SH-SY5Y (cell line): ENCODE data around the gene GLMP.

ENCODE experiments used
- GATA2 ChIP-seq: IDR thresholded peaks from 2 replicates; pipeline ENCODE4 v1.6.1; 2011; ENCODE audit warnings: mild to moderate bottlenecking, low read depth, low read length
- GATA3 ChIP-seq: IDR thresholded peaks from 2 replicates; pipeline ENCODE4 v1.6.1; 2011; ENCODE audit warnings: low read depth, mild to moderate bottlenecking, low read length, moderate library complexity

The GLMP gene, protein sequence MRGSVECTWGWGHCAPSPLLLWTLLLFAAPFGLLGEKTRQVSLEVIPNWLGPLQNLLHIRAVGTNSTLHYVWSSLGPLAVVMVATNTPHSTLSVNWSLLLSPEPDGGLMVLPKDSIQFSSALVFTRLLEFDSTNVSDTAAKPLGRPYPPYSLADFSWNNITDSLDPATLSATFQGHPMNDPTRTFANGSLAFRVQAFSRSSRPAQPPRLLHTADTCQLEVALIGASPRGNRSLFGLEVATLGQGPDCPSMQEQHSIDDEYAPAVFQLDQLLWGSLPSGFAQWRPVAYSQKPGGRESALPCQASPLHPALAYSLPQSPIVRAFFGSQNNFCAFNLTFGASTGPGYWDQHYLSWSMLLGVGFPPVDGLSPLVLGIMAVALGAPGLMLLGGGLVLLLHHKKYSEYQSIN

GRCh38 chr1:156295391-156295947 is at the start of gene GLMP:
TSS of gene GLMP (minus strand) at chr1:156295679. CDS start at chr1:156295645, 34 bp downstream.
- TF ChIP-seq GATA2: no peak
- TF ChIP-seq GATA3: no peak

- TF ChIP-seq GATA2 (peak; percentile 58; the same call in 1 of the 2 replicates), GATA3 (no peak)
These were observed 48.9 kb upstream of the GLMP start for GRCh38 chr1:156344409-156344808.

GRCh38 chr1:156342166-156342955 is 46.9 kb upstream of the GLMP start:
- TF ChIP-seq GATA3 (no peak), GATA2 (no peak)

DNA sequence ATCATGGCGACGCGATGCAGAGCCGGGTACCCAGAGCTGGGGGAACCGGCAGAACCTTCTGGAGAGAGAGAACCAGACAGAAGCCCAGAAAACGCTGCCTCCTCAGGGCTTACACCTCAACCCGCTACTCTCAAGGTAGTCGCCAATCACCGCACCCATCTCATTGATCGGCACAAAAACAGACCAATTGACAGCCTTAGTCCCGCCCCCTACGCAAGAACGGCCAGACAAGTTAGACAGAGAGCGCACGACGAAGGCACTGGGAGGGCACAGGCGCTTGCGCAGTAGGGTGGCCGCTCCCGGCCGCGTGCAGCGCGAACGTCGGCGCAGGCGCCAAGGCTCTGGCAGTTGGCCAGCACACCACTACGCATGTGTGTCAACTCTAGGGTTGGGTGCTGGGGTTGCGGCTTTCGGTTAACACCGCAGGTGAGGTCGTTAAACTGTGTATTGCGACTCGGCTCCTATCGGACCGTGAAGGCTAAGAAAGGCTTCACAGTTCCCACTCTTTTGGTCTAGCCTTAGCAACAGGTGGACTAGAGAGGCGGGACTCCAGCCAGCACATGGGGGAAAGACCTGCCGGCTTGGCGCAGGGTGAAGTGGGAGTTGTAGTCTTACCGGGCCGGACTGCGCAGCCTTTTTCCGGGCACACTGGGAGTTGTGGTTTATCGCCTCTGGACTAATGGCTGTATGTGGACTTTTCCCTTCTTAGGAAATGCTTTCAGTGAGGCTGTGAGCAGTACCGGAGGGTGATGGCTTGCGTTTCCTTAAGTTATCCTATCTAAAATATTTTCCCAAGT is 42.9 kb upstream of the GLMP start, which contains the start of the genes CCT3 and TSACC:
Gene CCT3 (minus strand): TSS at position 113 of the 797 bp plus-strand sequence. CDS start 108 bp downstream, at position 5.
Gene TSACC (plus strand): TSS at position 347 of the 797 bp plus-strand sequence. CDS start 1,232 bp downstream, outside the sequence.
- TF ChIP-seq GATA3: no peak
- no peak; the same call in 1 of the 2 replicates for TF ChIP-seq GATA2

DNA sequence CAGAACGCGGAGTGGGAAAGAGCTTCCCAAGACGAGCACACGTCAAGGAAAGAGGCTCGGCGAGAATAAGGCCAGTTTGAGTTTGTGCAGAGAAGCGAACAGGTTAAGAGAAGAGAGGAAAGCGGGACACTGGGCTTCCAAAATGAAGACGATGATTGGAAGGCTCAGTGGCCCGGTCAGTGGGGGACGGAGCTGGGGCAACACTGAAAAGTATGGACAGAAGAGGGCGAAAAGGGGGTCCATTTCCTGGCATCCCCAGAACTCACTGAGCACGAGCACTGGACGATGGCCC is 42.4 kb upstream of the GLMP start:
- no peak for TF ChIP-seq GATA2
- no peak for TF ChIP-seq GATA3

DNA sequence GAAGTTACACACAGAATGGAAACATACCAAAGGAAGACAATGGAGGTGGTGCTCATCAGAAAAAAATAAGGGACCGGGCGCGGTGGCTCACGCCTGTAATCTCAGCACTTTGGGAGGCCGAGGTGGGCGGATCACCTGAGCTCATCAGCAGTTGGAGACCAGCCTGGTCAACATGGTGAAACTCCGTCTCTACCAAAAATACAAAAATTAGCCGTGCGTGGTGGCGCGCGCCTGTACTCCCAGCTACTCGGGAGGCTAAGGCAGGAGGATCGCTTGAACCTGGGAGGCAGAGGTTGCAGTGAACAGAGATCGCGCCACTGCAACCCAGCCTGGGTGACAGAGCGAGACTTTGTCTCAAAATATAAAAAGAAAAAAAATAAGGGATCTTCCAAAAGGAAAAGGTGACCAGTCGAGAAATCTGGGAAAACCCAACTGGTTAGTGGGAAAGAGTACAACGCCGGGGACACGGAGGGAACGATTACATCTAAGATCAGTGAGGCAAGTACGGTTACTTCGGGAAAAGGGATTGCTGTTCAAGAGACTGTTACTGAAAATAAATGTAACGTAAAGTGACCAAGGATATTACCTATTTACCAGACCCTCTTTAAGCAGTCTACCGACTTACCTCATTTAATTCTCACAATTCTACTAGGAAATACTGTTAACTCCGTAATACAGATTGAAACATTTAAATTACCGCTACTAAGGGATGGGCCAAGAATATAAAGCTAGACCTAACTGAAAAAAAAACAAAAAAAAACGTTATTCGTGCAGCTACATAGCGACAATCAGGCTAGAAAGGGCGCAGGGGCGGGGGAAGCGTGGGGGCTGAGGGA is 41.8 kb upstream of the GLMP start:
- TF ChIP-seq GATA2 (no peak), GATA3 (no peak)

GRCh38 chr1:156336242-156336641 is 40.8 kb upstream of the GLMP start:
- TF ChIP-seq GATA3: no peak
- TF ChIP-seq GATA2: no peak

GRCh38 chr1:156320560-156320959 is 25.1 kb upstream of the GLMP start:
- TF ChIP-seq GATA2 (no peak), GATA3 (no peak)

- no peak for TF ChIP-seq GATA3
- TF ChIP-seq GATA2: no peak
These were observed 24.2 kb upstream of the GLMP start for GRCh38 chr1:156319664-156320063.

GRCh38 chr1:156316909-156317308 is 21.4 kb upstream of the GLMP start:
- TF ChIP-seq GATA3: no peak
- TF ChIP-seq GATA2: no peak

GRCh38 chr1:156310962-156311361 is 15.5 kb upstream of the GLMP start:
- no peak for TF ChIP-seq GATA2
- no peak for TF ChIP-seq GATA3

GRCh38 chr1:156308078-156308477 is 12.6 kb upstream of the GLMP start:
- TF ChIP-seq GATA3 (no peak), GATA2 (no peak)

GRCh38 chr1:156305215-156305614 is 9.7 kb upstream of the GLMP start:
- TF ChIP-seq GATA3 (no peak), GATA2 (no peak)

DNA sequence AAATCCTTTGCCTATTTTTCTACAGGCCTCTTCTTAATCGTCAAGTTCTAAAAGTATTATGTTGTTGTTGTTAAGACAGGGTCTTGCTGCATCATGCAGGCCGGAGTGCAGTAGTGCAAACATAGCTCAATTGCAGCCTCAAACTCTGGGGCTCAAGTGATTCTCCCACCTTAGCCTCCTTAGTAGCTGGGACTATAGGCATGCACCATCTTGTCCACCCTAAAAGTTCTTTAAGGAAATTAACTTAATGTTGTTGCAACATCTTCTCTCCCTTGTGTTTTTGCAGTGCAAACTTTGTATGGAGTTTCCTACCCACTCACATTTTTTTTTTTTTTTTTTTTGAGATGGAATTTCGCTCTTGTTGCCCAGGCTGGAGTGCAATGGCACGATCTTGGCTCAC is 7.8 kb upstream of the GLMP start:
- TF ChIP-seq GATA2 (no peak), GATA3 (no peak)
